ENCODE measurements around the gene PLBD1.

GRCh38 chr12:14570231-14570630 is 2.5 kb upstream of the PLBD1 start:
- TF ChIP-seq CTCF (conservative IDR thresholded peaks at IDR 0.05; ENCODE audit: low read depth, low read length) (no peak), EZH2 (IDR thresholded peaks at IDR 0.05; ENCODE audit: borderline replicate concordance, low read depth, low read length, poor library complexity, severe bottlenecking) (no peak)

Measured in A673 (cell line).